HL-60/S4 treated with retinoic acid at 250 ng/mL for 4 days and 3 days (cell line): ENCODE results near the gene CACNA2D3.

Experiments used
- in situ Hi-C: fragments of 300-500 bp; cut with MboI; formaldehyde crosslinking; loops from 2 replicates; pipeline ENCODE4 v1.7.0; 2022; ENCODE audit warnings: low sequenced_read_pairs

Gene CACNA2D3

GRCh38 chr3:54892168-54892567, 769.8 kb downstream of the CACNA2D3 start:
- in situ Hi-C loops, result no loop called here

GRCh38 chr3:54895613-54896012, 773.3 kb downstream of the CACNA2D3 start:
- in situ Hi-C loops, result no loop called here

- in situ Hi-C loops, result no loop called here
Measured at GRCh38 chr3:54897028-54897711, 774.8 kb downstream of the CACNA2D3 start.

- in situ Hi-C loops, result no loop called here
Measured at GRCh38 chr3:54899273-54899672, 776.9 kb downstream of the CACNA2D3 start.

GRCh38 chr3:54900838-54901591, 778.7 kb downstream of the CACNA2D3 start:
- in situ Hi-C loops, result no loop called here

GRCh38 chr3:54901906-54902685, 779.7 kb downstream of the CACNA2D3 start:
- in situ Hi-C loops, result no loop called here

- in situ Hi-C loops, result no loop called here
Measured at GRCh38 chr3:54905261-54905888, 783.0 kb downstream of the CACNA2D3 start.

GRCh38 chr3:54905920-54906319, 783.6 kb downstream of the CACNA2D3 start:
- in situ Hi-C loops, result no loop called here

- in situ Hi-C loops, result no loop called here
Measured at GRCh38 chr3:54906763-54907162, 784.4 kb downstream of the CACNA2D3 start.

- in situ Hi-C loops, result no loop called here
Measured at GRCh38 chr3:54909191-54909590, 786.8 kb downstream of the CACNA2D3 start.

- in situ Hi-C loops, result no loop called here
Measured at GRCh38 chr3:54914180-54914579, 791.8 kb downstream of the CACNA2D3 start.

- in situ Hi-C loops, result no loop called here
Measured at GRCh38 chr3:54915181-54915580, 792.8 kb downstream of the CACNA2D3 start.

- in situ Hi-C loops, result no loop called here
Measured at GRCh38 chr3:54915976-54916375, 793.6 kb downstream of the CACNA2D3 start.

GRCh38 chr3:54916732-54917131, 794.4 kb downstream of the CACNA2D3 start:
- in situ Hi-C loops, result no loop called here

GRCh38 chr3:54917174-54917573, 794.8 kb downstream of the CACNA2D3 start:
- in situ Hi-C loops, result no loop called here

GRCh38 chr3:54917862-54918261, 795.5 kb downstream of the CACNA2D3 start:
- in situ Hi-C loops, result no loop called here

GRCh38 chr3:54918516-54918915, 796.2 kb downstream of the CACNA2D3 start:
- in situ Hi-C loops, result no loop called here

GRCh38 chr3:54928046-54928770, 805.9 kb downstream of the CACNA2D3 start, which contains the start of gene LRTM1:
Gene LRTM1 (minus strand): TSS chr3:54928059. CDS start chr3:54927911, 148 bp downstream.
- in situ Hi-C loops, result no loop called here

GRCh38 chr3:54931182-54931581, 808.8 kb downstream of the CACNA2D3 start:
- in situ Hi-C loops, result no loop called here

- in situ Hi-C loops, result no loop called here
Measured at GRCh38 chr3:54932606-54933005, 810.3 kb downstream of the CACNA2D3 start.
